ENCODE results near the gene PIK3CD. TPM values are rescaled to one million over a fixed set of nuclear protein-coding genes. Genes with fewer than 3 reads are reported as not detected.
"Not testable (repeated sequence)": the region's sequence is repeated elsewhere in the genome, so short reads cannot be mapped to it uniquely, and the experiment has no call there.

PIK3CD gene
- total RNA-seq, 1 experiment from 2014 or later: 5.6 TPM

DNA sequence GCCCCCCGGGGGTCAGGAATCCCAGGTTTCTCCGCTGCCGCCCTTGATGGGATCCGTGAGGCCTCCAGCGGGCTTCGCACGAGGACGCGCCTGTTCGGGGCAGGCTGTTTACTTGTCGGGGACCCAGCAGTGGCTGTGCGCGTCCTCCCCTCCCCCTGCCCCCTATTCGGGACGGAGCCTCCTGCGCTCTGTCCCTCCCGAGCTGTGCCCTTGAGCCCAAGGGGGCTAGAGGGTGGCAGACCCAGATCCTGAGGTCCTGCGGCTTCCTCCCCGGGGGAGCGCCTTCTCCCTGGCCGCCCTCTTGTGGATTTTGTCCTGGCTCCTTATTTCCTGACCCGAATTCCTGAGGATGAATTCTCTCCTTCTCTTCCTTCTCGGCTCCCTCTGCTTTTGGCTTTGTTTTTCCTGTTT is 38.4 kb downstream of the PIK3CD start:
- no peak for DNase-seq (ENCODE audit: low spot score)

DNA sequence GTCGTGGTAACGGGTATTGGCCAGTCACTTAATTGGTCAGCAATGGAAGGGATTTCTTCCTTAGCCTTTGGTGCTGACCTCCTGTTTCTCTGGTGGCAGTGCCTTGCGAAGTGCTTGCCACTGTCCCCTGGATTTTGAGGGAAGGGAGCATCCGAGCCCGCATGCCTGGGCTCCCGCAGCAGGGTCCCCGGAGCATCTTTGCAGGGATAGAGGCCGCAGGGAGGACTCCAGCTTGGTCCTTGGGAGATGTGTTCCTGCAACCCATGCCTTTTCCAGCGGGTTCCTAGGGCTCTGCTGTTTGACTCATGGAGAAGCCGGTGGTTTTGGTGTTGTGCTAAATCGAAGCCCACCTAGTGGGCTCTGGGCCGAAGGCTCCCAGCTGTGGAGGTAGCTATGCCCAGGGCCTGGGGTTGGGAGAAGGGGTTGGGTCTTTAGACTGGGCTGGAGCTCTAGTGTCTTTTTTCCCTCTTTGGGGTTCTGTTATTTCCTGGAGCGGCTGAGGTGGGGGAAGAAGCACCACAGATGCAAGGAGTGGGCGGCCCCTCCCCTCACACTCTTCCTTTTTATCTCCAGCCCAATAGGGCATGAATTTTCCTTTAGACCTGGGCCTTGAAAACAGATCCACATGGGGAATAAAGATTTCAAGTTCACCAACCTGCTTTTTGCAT is 39.0 kb downstream of the PIK3CD start:
- DNase-seq (ENCODE audit: low spot score): no peak

DNA sequence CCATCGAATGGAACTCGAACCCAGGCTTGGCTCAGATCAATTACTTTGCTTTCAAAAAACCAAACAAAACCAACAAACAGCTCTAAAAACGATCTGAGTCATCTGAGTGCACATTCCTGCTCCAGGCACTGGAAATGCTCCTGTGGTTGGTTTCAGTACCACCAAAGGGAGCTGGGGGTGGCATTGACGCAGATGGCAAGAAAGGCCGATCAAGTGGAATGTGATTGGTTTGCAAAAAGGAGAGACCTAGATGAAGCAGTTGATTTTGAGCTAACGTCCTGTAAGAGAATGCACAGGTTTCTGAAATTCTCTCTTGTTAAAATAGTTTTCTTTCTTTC is 39.5 kb downstream of the PIK3CD start:
- peak; percentile 23 for DNase-seq (ENCODE audit: low spot score)

DNA sequence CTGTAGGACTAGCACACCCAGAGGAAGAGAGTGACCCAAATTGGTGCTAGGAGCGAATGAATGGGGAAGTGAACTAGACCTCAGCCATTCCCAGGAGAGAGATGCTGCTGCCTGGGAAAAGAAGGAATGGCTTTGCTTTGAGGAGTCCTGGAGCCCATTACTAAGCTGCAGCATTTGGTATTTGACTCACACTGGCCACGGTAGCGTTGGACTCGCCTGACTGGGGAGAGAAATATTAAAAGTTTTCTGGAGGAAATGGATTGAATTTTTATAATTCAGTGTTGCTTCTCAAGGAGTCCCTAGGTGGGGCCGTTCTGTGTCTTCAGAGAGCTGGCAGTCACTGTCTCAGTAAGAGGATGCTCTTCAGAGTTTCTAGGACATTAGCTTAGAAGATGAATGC is 40.2 kb downstream of the PIK3CD start:
- DNase-seq (ENCODE audit: low spot score): no peak

DNA sequence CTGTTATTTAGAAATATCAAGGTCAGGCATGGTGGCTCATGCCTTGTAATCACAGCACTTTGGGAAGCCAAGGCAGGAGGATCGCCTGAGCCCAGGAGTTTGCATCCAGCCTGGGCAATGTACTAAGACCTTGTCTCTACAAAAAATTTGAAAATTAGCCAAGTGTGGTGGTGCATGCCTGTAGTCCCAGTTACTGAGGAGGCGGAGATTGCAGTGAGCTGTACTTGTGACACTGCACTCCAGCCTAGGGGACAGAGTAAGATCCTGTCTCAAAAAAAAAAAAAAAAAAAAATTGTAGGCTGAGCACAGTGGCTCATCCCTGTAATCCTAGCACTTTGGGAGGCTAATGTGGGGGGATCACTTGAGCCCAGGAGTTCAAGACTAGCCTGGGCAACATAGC is 45.3 kb downstream of the PIK3CD start:
- no peak for DNase-seq (ENCODE audit: low spot score)

DNA sequence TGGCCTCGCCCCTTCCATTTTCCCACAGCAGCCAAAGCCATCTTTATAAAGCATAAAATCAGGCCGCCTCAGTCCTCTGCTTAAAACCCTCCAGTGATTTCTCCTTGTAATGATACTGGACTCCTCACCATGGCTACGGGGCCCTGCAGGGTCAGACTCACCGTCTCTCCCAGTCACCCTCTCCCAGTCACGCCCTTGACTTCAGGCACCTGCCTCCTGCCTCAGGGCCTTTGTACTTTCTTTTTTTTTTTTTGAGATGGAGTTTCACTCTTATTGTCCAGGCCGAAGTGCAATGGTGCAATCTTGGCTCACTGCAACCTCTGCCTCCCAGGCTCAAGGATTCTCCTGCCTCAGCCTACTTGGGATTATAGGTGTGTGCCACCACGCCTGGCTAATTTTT is 47.8 kb downstream of the PIK3CD start:
- no peak for DNase-seq (ENCODE audit: low spot score)

DNA sequence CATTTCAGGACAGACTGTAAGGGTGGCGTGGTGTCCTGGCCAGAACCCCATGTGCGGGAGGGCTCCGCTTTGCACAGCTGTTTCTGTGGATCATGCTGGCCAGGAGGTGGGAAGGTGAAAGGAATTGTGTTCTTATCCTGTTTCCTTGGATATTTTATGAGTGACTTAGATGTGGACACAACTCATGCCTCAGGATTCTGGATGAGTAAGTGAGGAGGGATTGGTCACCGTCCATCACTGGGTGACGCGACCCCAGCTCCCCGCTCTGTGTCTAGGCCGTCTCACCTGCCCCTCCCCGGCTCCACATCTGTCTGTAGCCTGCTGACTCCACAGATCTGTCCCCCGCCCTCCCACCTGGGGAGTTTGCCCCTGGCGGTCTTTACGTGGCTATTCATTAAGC is 48.8 kb downstream of the PIK3CD start:
- peak; percentile 76 for DNase-seq (ENCODE audit: low spot score)

DNA sequence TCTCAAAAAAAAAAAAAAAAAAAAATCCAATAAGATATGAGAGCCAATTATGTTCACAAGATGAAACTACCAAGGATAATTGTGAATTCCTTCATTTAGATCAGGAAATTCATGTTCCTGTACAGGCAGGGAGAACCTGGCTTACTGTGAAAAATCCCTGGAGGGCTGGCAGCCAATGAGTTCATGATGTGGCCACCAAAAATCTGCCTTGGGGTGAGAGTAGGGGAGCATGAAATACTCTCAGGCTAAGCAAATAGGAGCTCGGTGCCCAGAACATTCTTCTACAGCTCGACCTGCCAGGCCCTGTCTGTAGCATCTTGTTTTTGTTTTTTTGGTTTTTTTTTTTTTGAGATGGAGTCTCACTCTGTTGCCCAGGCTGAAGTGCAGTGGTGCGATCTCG is 50.1 kb downstream of the PIK3CD start:
- DNase-seq (ENCODE audit: low spot score): no peak

DNA sequence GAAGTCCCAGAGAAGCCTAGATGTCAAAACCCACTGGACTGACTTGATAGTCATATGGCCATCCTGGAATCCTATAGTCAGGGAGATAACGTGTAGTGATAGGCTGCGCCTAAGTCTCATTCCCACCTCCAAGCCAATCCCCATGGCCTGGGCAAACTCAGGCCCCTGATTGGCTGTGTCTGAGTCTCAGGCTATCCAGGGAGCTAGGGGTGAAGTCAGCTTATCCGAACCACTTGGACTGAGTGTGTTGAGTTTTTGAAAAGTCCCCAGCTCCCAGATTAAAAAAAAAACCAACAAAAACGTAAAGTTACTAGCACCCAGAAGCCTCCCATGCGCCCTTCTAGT is 51.6 kb downstream of the PIK3CD start:
- no peak for DNase-seq (ENCODE audit: low spot score)

DNA sequence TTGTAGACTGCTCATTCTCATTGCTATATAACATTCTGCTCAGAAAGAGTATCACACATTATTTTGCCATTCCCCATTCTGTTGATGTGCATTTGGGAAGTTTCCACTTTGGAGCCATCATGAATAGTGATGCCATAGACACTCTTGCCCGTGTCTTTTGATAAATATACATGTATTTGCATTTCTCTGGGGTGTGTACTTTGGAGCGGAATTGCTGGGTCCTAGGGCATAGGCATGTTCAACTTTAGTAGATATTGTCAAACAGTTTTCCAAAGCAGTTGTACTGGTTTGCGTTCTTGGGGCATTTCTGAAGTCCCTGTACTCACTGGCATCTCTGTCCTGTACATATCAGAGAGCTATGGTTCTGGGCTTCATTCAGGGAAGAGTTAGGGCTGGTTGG is 52.1 kb downstream of the PIK3CD start:
- DNase-seq (ENCODE audit: low spot score): no peak

DNA sequence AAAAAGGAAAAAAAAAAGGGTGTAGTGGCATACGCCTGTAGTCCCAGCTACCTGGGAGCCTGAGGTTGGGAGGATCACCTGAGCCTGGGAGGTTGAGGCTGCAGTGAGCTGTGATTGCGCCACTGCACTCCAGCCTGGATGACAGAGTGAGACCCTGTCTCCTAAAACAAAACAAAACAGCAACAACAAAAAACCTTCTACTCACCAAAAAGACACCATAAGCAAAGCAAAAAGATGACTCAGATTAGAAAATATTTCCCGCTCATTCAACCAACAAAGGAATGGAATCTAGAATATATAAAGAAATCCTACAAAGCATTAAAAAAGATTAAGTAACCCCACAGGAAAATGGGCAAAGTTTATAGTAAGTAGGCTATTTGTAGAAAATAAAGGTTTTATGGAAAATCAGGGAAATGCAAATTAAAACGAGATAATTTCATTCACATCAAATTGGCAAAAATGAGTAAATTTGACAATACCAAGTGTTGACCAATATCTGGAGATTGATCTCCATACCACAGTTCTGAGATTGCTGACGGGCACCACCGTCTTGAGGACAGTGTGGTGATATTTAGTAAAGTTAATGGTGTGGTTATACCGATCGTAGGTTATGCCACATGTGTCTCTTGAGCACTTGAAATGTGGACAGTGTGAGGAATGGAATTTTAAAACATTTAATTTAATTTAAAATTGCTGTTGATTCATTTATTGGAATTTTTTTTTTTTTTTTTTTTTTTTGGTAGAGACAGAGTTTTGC is 54.0 kb downstream of the PIK3CD start:
- DNase-seq (ENCODE audit: low spot score): peak; percentile 21

DNA sequence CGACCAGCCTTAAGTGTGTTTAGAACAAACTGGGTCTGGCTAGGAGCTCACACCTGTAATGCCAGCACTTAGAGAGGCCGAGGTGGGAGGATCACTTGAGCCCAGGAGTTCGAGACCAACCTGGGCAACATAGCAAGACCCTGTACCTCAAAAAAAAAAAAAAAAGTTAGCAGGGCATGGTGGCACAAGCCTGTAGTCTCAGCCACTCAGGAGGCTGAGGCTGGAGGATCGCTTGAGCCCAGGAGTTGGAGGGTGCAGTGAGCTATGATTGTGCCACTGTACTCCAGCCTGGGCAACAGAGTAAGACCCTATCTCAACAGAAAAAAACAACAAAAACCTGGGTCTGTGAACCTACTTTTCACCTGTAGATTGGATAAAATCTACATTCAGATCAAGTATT is 54.6 kb downstream of the PIK3CD start:
- DNase-seq (ENCODE audit: low spot score): no peak

DNA sequence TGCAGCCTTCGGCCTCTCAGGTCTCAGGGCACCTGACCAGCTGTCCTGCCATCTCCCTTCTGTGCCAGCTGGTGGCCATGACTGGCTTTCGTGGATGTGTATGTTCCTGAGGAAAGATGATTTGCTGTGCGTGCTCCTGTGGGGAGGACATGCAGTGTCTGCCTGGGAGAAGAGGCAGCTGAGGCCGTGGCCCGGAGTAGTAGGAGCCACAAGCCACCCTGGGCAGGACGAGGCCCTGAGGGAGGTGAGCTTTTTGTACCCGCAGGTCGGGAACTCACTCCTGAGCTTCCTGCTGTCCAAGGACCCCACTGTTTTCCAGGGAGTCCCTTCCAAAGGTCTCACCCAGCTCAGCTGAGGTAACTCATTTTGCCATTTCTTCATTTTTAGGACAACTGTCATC is 58.5 kb downstream of the PIK3CD start:
- no peak for DNase-seq (ENCODE audit: low spot score)

DNA sequence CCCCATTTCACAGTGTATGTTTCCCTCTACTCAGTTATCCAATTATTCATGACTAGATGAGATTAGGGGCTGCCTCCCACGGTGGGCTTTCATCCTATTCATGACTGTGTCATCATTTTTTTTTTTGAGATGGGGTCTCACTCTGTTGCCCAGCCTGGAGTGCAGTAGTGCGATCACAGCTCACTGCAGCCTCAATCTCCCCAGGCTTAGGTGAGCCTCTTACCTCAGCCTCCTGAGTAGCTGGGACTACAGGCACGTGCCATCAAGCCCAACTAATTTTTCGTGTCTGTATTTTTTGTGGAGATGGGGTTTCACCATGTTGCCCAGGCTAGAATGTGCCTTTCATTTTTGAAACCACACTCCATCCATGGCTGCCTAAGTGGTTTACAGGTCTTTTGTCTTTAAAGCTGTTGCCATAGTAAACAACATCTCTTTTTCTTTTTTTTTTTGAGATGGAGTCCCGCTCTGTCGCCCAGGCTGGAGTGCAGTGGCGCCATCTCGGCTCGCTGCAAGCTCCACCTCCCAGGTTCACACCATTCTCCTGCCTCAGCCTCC is 60.0 kb downstream of the PIK3CD start:
- DNase-seq (ENCODE audit: low spot score): no peak

DNA sequence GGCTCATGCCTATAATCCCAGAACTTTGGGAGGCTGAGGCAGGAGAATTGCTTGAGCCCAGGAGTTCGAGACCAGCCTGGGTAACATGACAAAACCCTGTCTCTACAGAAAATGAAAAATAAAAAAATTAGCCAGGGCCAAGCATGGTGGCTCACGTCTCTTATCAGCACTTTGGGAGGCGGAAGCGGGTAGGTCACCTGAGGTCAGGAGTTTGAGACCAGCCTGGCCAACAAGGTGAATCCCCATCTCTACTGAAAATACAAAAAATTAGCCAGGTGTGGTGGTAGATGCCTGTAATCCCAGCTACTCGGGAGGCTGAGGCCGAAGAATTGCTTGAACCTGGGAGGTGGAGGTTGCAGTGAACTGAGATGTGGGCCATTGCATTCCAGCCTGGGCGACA is 61.2 kb downstream of the PIK3CD start:
- not testable (repeated sequence) for DNase-seq (ENCODE audit: low spot score)

DNA sequence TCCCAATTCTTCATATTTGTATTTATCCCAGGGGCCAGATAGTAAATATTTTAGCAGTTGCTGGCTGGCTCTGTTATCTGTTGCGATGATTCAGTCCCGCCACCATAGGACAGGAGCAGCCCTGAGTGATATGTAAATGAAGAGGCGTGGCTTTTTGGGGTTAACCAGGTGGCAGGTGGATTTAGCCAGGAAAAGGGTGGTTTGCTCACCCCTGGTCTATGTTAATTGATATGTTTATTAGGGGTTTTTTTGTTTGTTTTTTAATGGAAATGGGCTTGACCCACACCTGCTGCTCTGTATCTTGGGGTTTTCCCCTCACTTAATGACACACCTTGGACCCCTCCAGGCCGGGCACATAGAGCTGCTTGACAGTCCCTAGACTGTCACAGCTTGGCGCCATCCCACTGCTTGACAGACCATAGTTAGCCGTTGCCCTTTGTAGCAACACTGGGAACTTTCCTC is 62.8 kb downstream of the PIK3CD start:
- DNase-seq (ENCODE audit: low spot score): no peak

DNA sequence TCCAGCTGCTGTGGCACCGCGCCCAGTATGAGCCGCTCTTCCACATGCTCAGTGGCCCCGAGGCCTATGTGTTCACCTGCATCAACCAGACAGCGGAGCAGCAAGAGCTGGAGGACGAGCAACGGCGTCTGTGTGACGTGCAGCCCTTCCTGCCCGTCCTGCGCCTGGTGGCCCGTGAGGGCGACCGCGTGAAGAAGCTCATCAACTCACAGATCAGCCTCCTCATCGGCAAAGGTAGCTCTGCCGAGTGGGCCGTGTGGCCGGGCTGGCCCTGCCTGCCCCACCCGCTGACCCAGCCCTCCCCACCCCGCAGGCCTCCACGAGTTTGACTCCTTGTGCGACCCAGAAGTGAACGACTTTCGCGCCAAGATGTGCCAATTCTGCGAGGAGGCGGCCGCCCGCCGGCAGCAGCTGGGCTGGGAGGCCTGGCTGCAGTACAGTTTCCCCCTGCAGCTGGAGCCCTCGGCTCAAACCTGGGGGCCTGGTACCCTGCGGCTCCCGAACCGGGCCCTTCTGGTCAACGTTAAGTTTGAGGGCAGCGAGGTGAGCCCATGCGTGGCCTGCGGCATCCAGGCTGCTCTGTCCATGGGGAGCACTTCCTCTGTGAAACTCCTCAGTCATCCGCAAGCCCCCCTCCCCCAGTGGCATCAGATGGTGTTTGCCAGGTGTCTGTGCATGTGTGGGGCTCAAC is 64.2 kb downstream of the PIK3CD start:
- no peak for DNase-seq (ENCODE audit: low spot score)

DNA sequence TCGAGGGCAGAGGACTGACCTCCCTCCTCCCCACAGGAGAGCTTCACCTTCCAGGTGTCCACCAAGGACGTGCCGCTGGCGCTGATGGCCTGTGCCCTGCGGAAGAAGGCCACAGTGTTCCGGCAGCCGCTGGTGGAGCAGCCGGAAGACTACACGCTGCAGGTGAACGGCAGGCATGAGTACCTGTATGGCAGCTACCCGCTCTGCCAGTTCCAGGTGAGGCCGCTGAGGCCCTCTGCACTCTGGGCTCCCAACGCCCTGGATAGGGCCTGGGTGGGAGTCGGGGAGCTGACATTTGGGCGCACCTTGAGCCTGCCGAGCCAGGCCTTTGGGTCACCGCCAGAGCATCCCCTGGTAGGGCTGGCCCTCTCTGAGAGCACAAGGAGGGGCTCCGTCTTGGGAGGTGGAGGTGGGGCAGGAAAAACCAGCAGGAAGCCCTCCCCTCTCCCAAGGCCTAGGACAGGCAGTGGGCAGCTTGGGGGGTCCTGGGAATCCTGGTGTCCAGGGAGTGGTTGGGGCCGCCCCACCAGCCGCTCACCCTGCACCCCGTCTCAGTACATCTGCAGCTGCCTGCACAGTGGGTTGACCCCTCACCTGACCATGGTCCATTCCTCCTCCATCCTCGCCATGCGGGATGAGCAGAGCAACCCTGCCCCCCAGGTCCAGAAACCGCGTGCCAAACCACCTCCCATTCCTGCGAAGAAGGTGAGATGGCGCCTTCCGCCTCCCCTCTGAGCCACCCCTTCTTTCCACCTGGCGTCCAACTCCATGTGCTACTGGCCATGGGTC is 65.1 kb downstream of the PIK3CD start:
- DNase-seq (ENCODE audit: low spot score): no peak

DNA sequence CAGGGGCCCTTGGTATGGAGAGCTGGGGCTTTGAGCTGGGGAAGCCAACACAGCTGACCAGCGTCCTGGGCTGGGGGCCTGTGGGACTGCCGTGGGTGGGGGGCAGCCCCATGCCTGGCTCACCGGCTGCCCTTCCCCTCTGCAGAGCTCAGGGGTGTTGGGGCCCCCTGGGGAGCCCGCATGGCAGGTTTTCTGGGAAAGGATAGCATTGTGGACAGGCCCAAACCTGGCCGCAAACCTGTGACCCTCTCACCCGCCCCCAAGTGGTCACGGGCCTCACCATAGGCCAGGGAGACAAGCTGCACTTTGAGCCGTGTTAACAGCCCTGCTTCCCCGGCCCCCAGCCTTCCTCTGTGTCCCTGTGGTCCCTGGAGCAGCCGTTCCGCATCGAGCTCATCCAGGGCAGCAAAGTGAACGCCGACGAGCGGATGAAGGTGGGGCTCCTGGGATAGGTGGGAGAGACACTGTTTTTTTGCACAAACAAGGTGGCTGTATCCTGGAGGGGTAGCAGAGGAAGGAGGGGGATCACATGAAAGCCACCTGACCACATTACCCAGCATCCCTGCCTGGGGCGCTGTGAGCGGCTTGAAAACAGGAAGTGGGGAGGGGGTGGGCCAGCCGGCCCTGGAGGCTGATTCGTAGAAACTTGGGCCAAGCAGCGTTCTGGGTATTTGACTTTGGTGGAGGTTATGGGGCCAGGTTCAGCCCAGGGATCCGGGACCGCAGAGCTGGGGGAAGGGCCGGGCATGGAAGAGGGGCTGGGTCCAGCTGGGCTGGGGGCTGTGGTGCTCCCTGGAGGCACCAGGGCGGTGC is 65.9 kb downstream of the PIK3CD start:
- DNase-seq (ENCODE audit: low spot score): no peak

DNA sequence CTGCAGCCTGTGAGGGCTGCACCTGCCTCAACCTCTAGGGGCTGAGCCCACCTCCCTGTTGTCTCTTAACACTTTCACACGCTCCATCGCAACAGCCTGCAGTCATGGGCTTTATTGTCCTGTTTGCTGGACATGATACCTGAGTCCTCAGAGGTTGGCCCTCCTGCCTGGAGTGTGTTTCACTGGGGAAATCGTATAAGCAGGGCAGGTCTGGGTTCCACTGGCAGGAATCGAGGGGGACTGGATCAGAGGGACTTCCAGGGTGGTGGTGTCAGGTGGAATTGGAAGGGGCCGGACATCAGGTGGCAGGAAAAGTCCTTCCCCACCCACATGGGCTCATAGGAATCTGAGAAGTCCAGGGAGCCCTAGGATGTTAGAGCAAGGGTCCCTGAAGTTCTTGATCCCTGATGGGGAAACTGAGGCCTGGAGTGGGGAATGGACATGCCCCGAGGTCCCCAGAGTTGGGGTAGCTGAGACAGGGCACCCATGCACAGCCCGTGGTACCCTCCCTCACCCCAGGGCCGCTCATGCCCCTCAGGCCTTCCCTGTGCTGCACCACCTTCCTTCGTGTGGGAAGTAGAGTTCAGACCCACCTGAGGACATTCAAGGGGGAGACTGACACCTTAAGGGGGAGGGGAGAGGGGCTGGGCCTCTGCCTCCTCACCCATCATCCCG is 66.6 kb downstream of the PIK3CD start:
- no peak for DNase-seq (ENCODE audit: low spot score)
